8988T (cell line): ENCODE data around the gene FKBP5.
"Not testable (repeated sequence)": the region's sequence is repeated elsewhere in the genome, so short reads cannot be mapped to it uniquely, and the experiment has no call there.

Source experiments
- DNase-seq: peaks from one replicate; pipeline ENCODE4 v3.0.0; 2011

The FKBP5 gene

DNA sequence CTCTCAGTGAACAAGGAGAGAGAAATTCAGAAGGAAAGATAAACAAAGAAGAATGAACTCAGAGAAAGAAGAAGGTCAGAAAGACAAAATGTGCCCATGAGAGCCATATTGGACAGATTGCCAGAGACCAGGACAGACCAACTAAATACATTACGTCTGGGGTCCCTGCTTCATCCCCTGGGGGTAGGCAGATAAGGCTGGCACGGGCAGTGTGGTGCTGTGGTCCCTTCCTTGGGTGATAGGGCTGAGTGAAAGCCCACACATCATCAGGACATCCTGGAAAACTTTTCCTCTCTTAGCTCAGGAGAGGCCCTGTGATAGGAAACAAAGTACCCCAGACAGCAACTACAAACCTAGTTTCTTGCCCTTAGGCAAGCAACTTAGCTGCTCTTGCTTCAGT lies 34.9 kb upstream of the FKBP5 start:
- DNase-seq, result no peak

DNA sequence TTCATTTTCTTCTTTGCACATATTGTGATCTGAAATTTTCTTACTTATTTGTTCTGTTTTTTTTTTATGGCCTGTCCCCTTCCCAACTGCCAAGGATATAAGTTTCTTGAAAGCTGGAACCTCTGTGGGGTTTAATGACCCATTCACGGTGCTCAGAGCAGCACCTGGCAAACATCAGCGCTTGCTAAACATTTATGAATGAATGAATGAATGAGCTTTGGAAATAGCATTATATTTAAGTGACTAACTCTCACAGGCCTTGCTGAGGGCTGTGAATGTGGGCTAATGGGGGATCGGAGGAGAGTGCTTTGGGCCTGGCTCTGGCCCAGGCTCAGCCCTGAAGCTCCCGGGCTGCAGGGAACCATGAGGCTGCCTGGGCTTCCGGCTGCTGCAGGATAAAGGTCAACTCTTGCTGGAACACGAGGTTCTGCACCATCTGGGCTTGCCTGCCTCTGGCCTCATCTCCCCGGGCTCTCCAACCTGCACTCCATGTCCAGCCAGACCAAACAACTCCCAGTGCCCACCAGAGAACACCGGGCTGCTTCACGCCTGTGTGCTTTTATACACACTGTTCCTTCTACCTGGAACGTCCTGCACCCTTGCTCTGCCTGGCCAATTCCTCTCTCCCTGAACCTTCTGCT lies 33.5 kb upstream of the FKBP5 start:
- no peak for DNase-seq

DNA sequence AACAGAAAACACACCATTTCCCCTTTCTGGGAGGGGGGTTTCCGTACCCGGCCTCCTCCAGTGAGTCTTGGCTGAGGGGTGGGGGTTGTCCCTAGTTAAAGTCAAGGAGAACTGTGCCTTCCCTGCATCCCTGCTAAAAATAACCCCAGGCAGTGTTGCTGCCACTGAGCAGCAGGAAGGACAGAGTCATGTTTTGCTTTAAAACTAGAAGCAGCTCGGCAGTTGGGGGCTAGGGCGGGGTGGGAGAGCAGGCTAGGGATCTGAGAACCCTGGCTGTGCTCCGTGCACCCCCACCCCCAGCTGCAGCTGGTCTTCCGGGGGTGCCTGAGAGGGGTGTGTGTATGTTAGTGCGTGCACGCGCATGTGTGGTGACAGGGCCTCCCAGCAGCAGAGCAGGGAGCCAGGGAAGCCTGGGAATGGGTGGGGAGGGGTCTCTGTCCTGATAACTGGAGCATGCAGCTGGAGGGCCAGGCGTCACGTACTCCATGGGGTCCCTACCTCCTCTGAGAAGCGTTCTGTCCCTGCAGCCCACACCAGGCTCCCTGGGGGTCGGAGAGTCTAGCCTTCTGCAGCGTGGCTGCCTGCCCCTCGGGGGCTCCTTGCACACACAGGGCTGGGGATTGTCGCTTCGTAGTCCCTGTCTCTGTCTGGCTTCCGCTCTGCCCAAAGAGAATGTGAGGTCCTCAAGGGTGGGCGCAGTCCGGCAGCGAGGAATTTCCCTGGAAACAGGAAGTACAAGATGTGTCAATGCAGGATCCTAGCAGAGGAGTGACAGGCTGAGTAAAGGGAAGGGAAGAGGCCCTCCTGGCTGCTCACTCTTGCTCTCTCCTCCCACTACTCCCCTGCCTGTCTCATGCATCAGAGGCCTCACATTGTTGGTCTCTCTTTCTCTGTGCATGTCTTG lies 31.4 kb upstream of the FKBP5 start:
- no peak for DNase-seq

DNA sequence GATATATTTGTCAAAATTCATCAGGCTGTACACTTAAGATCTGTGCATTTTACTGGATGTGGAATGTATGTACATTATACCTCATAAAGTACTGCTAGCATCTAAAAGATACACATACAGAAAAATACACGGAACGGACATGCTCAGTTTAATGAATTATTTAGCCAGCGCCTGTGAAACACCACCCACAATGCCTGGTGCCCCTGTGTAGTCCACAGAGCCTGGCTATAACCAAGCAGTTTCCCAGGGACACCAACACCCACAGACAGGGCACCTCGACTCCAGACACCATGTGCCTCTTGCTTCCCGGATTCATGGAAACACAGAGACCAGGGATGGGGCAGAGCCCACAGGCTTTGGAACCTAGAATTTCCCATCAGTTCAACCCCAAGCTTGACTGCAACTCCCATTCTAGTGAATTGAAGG lies 30.7 kb upstream of the FKBP5 start:
- DNase-seq, result no peak

DNA sequence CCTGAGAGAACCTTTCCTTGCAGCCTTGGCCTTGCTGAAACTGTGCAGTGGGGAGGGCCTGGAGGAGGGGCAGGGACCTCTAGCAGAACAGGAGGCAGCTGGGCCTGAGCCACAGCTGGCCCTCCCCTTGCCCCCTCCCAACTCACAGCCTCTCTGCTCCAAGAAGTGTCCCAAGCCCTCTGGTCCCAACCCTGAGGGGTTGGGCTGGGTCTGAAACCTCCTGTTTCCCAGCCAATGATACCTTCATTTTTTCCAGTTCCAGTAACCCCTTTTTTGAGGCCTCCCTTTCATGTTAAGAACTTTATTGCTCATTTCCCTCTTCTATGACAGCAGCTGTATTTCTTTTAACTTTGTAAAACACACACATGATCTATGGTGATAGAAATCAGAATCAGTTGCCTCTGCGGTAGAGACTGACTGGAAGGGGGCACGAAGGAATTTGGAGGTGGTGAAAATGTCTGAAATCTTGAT lies 30.2 kb upstream of the FKBP5 start:
- no peak for DNase-seq

DNA sequence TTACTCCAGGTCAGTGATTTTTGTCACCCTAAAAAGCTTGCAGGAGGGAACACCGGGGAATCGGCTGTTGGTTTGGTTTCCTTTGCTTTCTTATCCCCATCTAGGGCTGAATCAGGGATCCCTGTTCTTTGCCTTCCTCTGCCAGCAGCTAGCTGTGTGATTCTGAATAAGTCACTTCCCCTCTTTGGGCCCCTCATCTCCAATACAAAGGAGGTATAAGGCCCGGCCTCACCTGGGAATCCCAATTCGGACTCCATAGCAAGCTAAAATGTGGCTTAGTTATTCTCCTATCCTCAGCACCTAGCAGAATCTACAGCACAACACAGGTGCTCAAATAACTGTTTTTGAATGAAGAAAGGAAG lies 29.6 kb upstream of the FKBP5 start:
- no peak for DNase-seq

DNA sequence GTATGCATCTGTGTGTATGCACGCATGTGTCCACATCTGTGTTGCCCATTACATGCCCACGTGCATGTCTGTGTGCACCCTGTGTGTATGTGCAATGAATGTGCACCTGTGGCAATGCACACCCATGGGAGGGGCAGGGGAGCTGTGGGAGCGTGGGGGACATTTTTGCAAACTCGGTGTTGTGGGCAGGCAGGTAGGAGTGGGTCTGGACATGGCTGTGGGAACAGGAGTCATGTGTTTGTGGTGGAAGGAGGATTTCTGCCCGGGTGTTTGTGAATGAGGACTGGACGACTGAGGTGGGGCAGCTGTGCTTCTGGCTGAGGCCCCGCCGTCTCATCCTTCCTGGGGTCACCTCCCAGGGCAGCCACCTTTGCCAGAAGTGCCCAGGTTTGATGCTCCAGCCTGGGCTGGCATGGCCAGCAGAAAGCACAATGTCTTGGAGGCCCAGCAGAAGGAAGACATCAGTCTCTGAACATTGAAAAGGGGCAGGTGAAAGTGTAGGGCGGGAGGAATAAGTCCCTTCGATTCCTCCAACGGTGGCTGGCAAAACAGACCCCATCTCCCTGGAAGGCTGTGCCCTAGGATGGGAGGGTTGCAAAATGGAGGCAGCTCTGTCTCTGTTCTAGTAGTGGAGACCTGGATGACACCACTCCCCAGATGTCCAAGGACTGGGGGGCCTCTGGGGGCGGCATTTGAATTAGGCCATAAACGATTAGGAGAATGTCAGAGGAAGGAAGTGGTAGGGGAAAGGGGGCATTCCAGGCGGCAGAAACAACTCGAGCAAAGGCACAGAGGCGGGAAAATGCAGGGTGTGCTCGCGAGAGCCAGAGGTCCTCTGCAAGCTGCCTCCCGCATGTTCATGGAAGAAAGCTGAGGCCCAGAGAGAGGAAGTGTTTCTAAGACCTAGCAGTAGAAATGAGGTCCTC lies 29.0 kb upstream of the FKBP5 start:
- no peak for DNase-seq

DNA sequence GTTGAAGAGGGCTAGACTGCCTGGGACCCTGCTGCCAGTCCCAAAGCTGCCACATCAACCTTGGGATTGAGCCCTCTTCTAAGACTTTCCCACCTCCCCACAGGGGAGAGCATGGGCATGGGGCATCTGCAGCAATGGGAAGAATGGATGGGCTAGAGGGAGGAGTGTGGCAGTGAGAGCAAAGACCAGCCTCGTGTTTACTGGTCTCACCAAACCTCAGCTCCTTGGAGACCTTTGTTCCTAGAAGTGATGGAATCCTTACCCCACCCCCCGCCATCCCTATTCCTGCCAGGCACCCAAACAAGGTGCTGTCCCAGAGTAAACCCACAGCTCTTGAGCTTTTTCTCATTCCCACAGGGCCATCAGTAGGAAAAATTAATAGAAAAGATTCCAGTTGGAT lies 28.1 kb upstream of the FKBP5 start:
- no peak for DNase-seq

DNA sequence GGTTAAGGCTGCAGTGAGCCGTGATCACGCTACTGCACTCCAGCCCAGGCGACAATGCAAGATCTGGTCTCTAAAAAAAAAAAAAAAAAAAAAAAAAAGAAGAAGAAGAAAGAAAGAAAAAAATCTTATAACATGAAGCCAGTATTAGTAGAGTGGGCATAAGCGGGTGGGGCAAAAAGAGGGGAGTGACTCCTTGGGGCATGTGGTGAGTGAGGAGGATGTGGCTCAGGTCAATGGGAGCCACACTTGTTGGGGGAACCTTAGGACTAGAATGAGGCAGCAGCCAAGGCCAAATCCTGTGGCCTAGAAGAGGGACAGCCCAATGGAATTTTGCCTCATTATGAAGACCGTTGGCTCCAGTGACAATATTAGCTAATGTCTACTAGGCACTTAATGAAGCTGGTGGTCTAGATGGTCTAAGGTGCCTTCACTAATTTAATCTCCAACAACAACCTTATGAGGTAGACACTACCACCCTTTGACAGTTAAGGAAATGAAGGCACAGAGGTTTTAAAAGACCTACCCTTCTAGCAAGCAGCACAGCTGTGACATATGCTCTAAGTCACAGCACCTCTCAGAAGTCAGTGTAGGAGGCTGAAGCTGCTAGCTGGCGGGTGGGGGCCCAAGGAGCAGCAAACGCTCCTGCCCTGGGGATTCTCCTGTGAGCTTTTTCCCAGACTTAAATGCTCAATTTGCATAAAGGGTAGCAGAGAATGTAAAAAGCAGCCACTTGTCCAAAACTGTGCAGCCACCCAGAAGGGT lies 24.5 kb upstream of the FKBP5 start:
- no peak for DNase-seq

DNA sequence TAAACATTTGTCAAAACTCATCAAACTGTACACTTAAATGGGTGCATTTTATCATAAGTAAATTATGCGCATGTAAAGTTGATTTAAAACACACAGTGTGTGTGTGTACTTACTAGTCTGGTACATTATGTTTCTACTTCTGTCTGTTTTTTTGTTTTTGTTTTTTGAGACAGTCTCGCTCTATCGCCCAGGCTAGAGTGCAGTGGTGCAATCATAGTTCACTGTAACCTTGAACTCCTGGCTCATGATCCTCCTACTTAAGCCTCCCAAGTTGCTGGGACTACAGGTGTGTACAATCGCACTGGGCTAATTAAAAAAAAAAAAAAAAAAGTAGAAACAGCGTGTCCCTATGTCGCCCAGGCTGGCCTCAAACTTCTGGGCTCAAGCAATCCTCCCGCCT lies 23.0 kb upstream of the FKBP5 start:
- no peak for DNase-seq

DNA sequence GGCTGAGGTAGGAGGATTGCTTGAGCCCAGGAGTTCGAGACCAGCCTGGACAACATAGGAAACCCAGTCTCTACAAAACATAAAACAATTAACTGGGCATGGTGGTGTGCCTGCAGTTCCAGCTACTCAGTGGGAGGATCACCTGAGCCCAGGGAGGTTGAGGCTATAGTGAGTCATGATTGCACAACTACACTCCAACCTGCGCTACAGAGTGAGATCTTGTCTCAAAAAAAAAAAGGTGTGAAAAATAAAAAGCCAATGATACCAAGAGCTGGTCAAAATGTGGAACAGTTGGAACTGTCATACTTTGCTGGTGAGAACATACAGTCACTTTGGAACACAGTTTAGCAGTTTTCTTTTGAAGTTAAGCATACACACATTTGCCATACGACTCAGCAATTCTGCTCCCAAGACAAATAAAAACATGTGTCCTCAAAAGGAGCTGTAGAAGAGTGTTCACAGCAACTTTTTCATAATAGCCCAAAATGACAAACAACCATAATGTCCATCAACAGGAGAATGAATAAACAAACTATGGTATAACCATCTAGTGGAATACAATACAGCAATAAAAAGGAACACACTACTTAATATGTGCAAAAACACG lies 21.6 kb upstream of the FKBP5 start:
- DNase-seq, result no peak

DNA sequence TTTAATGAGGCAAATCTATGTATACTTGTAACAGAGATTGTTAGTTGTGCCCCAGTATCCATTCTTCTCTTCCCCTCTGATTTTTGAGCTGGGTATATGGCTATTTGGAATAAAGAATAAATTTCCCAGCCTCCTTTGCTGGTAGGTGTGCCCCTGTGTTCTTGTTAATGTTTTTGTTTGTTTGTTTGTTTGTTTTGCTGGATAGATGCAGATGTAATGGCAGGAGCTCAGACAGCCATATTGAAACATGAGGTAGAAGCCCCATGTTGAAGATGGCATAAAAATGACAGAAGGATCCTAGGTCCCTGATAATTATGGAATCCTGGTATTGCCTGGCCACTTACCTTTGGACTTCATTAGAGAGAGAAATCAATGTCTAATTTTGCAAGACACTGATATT lies 19.9 kb upstream of the FKBP5 start:
- DNase-seq, result no peak

DNA sequence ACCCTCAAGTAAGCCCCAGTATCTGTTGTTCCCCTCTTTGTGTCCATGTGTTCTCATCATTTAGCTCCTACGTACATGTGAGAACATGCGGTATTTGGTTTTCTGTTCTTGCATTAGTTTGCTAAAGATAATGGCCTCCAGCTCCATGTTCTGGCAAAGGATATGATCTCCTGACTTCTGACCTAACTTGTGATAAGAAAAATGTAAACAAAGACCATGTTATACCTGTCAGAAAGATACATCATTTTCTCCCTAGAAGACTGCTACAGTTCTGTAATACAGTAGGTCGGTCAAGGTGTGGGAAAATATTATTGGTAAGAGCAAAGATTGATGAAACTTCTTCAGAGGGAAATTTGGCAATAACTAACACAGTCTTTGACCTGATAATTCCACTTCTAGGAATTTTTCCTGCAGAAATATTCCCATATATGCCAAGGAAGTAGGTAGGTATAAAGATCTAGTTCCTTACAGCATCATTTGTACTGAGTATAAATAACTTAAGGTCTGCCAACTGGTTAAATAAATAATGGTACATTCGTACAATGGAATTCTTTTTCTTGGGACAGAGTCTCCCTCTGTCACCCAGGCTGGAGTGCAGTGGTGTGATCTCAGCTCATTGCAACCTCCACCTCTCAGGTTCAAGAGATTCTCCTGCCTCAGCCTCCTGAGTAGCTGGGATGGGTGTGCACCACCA lies 19.1 kb upstream of the FKBP5 start:
- no peak for DNase-seq

DNA sequence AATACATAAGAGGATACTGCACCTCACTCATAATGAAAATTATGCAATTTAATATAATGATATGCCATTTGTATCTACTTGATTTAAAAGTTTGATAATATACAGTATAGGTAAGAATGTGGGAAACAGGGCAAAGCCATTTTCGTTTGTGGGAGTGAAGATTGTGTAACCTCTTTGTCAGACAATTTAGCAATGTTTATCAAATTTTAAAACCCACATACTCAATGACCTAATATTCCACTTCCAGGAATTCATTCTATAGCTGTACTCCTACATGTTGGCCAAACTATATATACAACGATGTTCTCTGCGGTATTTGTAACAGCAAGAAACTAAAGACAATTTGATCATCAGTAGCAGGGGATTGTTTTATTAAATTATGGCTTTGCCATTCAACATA lies 17.8 kb upstream of the FKBP5 start:
- DNase-seq, result no peak

DNA sequence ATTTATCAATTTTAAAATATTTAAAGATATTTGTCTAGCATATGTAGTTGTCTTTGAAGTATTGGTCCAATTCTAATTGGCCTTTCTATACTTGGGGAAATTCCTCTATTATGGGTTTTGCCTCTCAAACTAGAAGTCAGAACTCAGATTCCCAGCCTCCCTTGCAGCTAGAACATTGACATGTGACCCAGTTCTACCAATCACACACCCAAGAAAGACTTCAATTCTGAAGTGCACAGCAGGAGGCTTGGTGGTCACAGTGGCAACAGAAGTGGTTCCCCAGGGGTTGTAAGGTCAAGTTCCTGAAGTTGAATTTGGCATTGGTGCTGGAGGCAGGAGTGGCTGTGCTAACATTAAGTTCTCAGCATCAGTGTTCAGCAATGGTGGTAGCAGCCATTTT lies 14.8 kb upstream of the FKBP5 start:
- no peak for DNase-seq

DNA sequence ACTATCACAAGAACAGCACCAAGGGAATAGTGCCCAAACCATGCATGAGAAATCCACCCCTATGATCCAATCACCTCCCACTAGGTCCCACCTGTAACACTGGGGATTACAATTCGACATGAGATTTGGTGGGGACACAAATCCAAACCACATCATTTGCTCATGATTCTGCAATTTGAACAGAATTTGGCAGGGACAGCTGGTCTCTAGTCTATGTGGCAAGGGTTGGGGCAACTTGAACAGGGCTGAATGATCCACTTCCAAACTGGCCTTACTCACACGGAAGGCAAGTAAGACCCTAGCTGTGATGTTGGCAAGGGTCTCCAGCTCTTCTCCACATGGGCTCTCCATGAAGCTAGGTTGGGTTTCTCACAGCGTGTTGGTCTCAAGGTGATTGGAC lies 10.1 kb upstream of the FKBP5 start:
- no peak for DNase-seq

DNA sequence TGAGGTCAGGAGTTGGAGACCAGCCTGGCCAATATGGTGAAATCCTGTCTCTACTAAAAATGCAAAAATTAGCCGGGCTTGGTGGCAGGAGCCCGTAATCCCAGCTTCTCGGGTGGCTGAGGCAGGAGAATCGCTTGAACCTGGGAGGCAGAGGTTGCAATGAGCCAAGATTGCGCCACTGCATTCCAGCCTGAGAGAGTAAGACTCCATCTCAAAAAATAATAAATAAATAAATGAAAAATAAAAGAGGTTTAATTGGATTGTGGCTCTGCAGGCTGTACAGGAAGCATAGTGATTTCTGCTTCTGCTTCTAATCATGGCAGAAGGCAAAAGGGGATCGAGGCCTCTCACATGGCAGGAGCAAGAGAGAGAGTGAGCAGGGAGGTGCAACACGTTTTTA lies 9.7 kb upstream of the FKBP5 start:
- not testable (repeated sequence) for DNase-seq

DNA sequence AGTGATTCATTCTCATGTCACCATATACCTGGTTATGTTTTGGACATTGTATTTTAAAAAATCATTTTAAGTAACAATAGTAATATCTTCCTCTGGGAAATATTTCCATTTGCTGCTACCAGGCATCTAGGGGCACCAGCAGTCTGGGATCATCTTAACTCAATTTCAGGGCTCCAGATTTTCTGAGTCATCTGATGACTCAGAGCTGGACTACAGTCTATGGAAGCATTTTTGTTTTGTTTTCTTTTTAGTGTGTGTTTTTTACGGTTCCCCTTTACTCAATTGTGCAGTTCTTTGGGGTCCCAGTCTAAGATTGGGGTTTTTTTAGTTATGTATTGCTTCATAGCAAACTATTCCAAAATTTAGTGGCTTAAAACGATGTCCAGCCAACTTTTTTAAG lies 5.7 kb upstream of the FKBP5 start:
- no peak for DNase-seq

DNA sequence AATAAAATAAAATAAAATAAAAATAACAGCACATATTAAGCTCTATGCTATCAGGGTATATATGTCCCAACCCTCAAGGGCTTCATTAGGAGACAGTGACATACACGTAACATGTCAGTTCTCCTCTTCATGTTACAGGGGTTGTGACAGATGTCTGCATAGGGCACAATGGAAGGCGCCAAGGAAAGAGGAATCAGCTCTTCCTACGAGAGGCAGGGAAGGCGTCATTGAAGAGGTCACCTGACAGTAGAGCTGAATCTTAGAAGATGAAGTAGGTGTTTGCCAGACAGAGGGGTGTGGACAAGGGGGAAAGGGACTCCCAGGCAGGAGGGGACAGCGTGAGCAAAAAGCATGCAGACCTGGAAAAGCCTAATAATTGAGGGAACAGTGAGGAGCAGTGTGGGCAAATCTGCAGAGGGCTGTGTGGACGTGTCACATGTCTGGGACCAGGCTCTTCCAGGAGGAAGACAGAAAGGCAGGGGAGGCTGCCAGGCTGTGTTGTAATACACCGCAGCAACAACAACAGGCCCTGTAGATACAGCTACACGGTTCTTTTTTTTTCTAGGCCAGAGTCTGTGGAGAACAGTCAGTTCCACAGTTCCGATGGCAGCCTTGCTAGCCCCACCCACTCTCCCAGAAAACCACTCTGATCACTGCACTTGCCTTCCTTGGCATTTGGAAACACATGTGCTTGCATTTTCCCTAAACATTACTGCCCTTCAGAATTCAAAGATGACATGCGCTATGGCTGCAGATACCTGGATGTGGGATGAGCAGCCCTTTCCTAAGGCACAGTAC lies 2.5 kb upstream of the FKBP5 start:
- DNase-seq, result no peak

DNA sequence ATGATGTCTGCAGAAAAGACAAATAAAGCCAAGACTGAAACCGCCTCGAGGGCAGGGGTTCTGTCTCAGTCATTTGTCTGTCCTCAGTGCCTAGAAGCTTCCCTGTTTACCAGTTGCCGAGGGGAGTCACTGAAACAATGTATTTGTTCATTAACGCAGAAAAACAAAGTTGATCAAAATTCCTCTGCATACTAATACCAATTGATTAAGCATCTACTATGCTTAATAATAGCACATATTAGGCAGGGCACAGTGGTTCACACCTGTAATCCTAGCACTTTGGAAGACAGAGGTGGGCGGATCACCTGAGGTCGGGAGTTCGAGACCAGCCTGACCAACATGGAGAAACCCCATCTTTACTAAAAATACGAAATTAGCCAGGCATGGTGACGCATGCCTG lies 1.8 kb upstream of the FKBP5 start:
- DNase-seq, result no peak

DNA sequence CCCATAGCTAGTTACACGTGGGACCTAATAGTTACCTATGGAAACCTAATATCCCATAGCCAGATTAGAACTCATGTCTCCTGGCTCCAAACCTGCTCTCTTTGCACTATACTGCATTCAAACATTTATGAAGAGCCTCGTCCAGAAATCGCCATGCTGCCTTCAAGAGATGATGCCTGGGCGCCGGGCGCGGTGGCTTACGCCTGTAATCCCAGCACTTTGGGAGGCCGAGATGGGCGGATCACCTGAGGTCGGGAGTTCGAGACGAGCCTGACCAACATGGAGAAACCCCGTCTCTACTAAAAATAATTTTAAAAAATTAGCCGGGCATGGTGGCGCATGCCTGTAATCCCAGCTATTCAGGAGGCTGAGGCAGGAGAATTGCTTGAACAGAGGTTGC lies 1.3 kb upstream of the FKBP5 start:
- not testable (repeated sequence) for DNase-seq
